SK-N-SH (cell line): ENCODE measurements around the gene EDIL3. TPM values are rescaled to one million over a fixed set of nuclear protein-coding genes. Genes with fewer than 3 reads are reported as not detected.

ENCODE experiments used
- CTCF ChIA-PET: fragments of 300-600, 350-600 bp; formaldehyde crosslinking; extraction: SDS; loops from one replicate; lab custom pipeline; 2021; lab: Yijun Ruan, JAX
- POLR2A ChIA-PET: fragments of 350-600 bp; sonication (Branson Sonifier 250); formaldehyde crosslinking; extraction: SDS; loops from one replicate; lab custom pipeline; 2020; ENCODE audit warnings: antibody characterized with exemption, inconsistent platforms; lab: Yijun Ruan, JAX
- DNase-seq: peaks from one replicate; pipeline ENCODE4 v3.0.0; 2012
- H2AFZ ChIP-seq: fragments of 200-600 bp; sonication (generic); 2 replicates; pipeline ENCODE4 v1.8.1; 2016; ENCODE audit warnings: antibody characterized with exemption, mild to moderate bottlenecking, low read depth
- H3F3A ChIP-seq: fragments of 200-600 bp; sonication (generic); replicated peaks from 2 replicates; pipeline ENCODE3; 2016; ENCODE audit warnings: antibody characterized with exemption, mild to moderate bottlenecking; ENCODE audit not compliant: insufficient read depth
- H3K27ac ChIP-seq, 2 experiments: fragments of 200-500 bp in 1 of 2; fragments of 200-600 bp in 1 of 2; sonication (Bioruptor generic) in 1 of 2; sonication (generic), shearing (Covaris generic) in 1 of 2; 2 replicates each; pipeline versions ENCODE4 v1.5.1 to v1.6.1; 2014 to 2016; ENCODE audit warnings: low read depth in 2 of 2, inconsistent platforms in 1 of 2, low read length in 1 of 2, mild to moderate bottlenecking in 1 of 2, mixed read lengths in 1 of 2
- H3K27me3 ChIP-seq: fragments of 200-600 bp; sonication (generic), shearing (Covaris generic); 2 replicates; pipeline ENCODE4 v1.6.1; 2016; ENCODE audit warnings: mixed run types; ENCODE audit not compliant: insufficient read depth
- H3K36me3 ChIP-seq, 2 experiments: fragments of 200-500 bp in 1 of 2; fragments of 200-600 bp in 1 of 2; sonication (Bioruptor generic) in 1 of 2; sonication (generic) in 1 of 2; replicated peaks in 1 of 2; 2 replicates each; pipeline versions ENCODE3 to v1.5.1; 2014 to 2016; ENCODE audit warnings: low read length in 1 of 2, mild to moderate bottlenecking in 1 of 2; ENCODE audit not compliant: insufficient read depth in 2 of 2, control insufficient read depth in 1 of 2
- H3K4me1 ChIP-seq, 2 experiments: fragments of 200-500 bp in 1 of 2; fragments of 200-600 bp in 1 of 2; sonication (Bioruptor generic) in 1 of 2; sonication (generic), shearing (Covaris generic) in 1 of 2; 2 replicates each; pipeline versions ENCODE4 v1.5.1 to v1.6.1; 2014 to 2016; ENCODE audit warnings: low read depth in 1 of 2, low read length in 1 of 2, mixed run types in 1 of 2; ENCODE audit not compliant: insufficient read depth in 2 of 2, control insufficient read depth in 1 of 2
- H3K4me2 ChIP-seq: fragments of 200-600 bp; sonication (generic), shearing (Covaris generic); 2 replicates; pipeline ENCODE4 v1.6.1; 2017; ENCODE audit warnings: mixed run types
- H3K4me3 ChIP-seq, 2 experiments: fragments of 200-500 bp in 1 of 2; fragments of 200-600 bp in 1 of 2; sonication (Bioruptor generic) in 1 of 2; sonication (generic), shearing (Covaris generic) in 1 of 2; 2 replicates each; pipeline versions ENCODE4 v1.5.1 to v1.8.1; 2014 to 2016; ENCODE audit warnings: low read depth in 2 of 2, inconsistent platforms in 1 of 2, low read length in 1 of 2, mild to moderate bottlenecking in 1 of 2, mixed read lengths in 1 of 2, moderate library complexity in 1 of 2
- H3K79me2 ChIP-seq: fragments of 200-600 bp; sonication (generic); 2 replicates; pipeline ENCODE4 v1.8.1; 2017; ENCODE audit warnings: mild to moderate bottlenecking; ENCODE audit not compliant: insufficient read depth
- H3K9ac ChIP-seq: fragments of 200-600 bp; sonication (generic); 2 replicates; pipeline ENCODE4 v1.6.1; 2017; ENCODE audit warnings: mixed run types
- H3K9me2 ChIP-seq: fragments of 200-600 bp; sonication (generic); 2 replicates; pipeline ENCODE4 v1.6.1; 2017; ENCODE audit warnings: mixed run types
- H3K9me3 ChIP-seq: fragments of 200-600 bp; sonication (generic); 2 replicates; pipeline ENCODE4 v1.6.1; 2017; ENCODE audit warnings: mixed run types, mild to moderate bottlenecking, moderate library complexity
- H4K20me1 ChIP-seq: fragments of 200-600 bp; sonication (generic); 2 replicates; pipeline ENCODE4 v1.6.1; 2017; ENCODE audit warnings: mild to moderate bottlenecking, mixed run types; ENCODE audit not compliant: insufficient read depth
- ELF1 ChIP-seq: IDR thresholded peaks from 2 replicates; pipeline ENCODE4 v1.4.0; 2012
- FOXM1 ChIP-seq: IDR thresholded peaks from 2 replicates; pipeline ENCODE4 v1.4.0; 2012; ENCODE audit warnings: low read depth, mild to moderate bottlenecking
- GABPA ChIP-seq: IDR thresholded peaks from 2 replicates; pipeline ENCODE4 v1.4.0; 2012; ENCODE audit warnings: low read depth, mild to moderate bottlenecking
- GATA2 ChIP-seq: sonication (generic); formaldehyde crosslinking; IDR thresholded peaks from 2 replicates; pipeline ENCODE4 v1.5.0; 2020; ENCODE audit warnings: mild to moderate bottlenecking, missing genetic modification reagents
- MAX ChIP-seq: IDR thresholded peaks from 2 replicates; pipeline ENCODE4 v1.4.0; 2012; ENCODE audit warnings: low read depth
- MXI1 ChIP-seq: IDR thresholded peaks from 2 replicates; pipeline ENCODE4 v1.6.1; 2012; ENCODE audit warnings: mild to moderate bottlenecking, low read depth, low read length, improper control_type of control experiment
- PBX3 ChIP-seq: IDR thresholded peaks from 2 replicates; pipeline ENCODE4; 2012
- RAD21 ChIP-seq: IDR thresholded peaks from 2 replicates; pipeline ENCODE4 v1.6.1; 2012; ENCODE audit warnings: mild to moderate bottlenecking, low read length
- SMC3 ChIP-seq: IDR thresholded peaks from 2 replicates; pipeline ENCODE4 v1.6.1; 2012; ENCODE audit warnings: low read depth, low read length, improper control_type of control experiment
- TCF12 ChIP-seq: IDR thresholded peaks from 2 replicates; pipeline ENCODE4 v1.4.0; 2012
- WGBS: methylation state at CpG from one replicate; pipeline ENCODE4 v1.1.6; 2017; ENCODE audit warnings: low lambda C conversion rate; 5-methylcytosine and 5-hydroxymethylcytosine counted together
- polyA plus RNA-seq, 3 experiments: library from polyadenylated mRNA; depleted of rRNA; stranded (reverse); fragments of >200 nt; gene quantifications; 2 replicates each; pipeline ENCODE4 v1.2.3, GENCODE V29; 2012

The EDIL3 gene
- polyA plus RNA-seq, 1 of the 3 experiments (the other 2 are of a cell fraction): 51.5 TPM

GRCh38 chr5:84113246-84114105, 271.2 kb downstream of the EDIL3 start:
- Histone ChIP-seq H4K20me1 (no peaks in the 10 kb centered on the region), H3K27me3 (no peaks in the 10 kb centered on the region), H3F3A (no peaks in the 10 kb centered on the region), H2AFZ (no peak overlapping the region), H3K27ac (no peak overlapping the region), H3K36me3 (peaks cover 5 to 10% of the 10 kb centered on the region in 2 experiments), H3K9me2 (no peaks in the 10 kb centered on the region), H3K79me2 (no peaks in the 10 kb centered on the region; the same call in none of the 2 replicates), H3K9ac (no peak overlapping the region), H3K4me3 (no peak overlapping the region), H3K4me2 (no peak overlapping the region), H3K4me1 (no peaks in the 10 kb centered on the region; a peak in 1 of 4 replicates), H3K9me3 (no peaks in the 10 kb centered on the region)
- CTCF ChIA-PET: interaction anchor here (0.6 to 1.4 kb wide), 3 partner anchors 12 to 374 kb away, joined by 3 to 4 read pairs (median 3); no protein-coding TSS in a partner anchor
- no peak for DNase-seq
- 81% methylated on average over 6 of the region's 6 CpGs for WGBS
- TF ChIP-seq PBX3: no peak
- TF ChIP-seq MXI1: no peak
- no peak for TF ChIP-seq ELF1
- POLR2A ChIA-PET: no interaction called here

GRCh38 chr5:84092738-84093137, 291.9 kb downstream of the EDIL3 start:
- H3K9me2 ChIP-seq: no peaks in the 10 kb centered on the region
- no peak overlapping the region for H2AFZ ChIP-seq
- peaks cover 0 to 28% of the 10 kb centered on the region in 2 experiments for H3K36me3 ChIP-seq
- H3K9me3 ChIP-seq: no peaks in the 10 kb centered on the region
- H3K4me2 ChIP-seq: no peak overlapping the region
- H3K79me2 ChIP-seq: no peaks in the 10 kb centered on the region
- H3K4me3 ChIP-seq: no peak overlapping the region
- H3F3A ChIP-seq: no peaks in the 10 kb centered on the region
- no peak overlapping the region for H3K9ac ChIP-seq
- POLR2A ChIA-PET: no interaction called here
- TF ChIP-seq TCF12 (no peak), SMC3 (no peak), MAX (no peak), GATA2 (CRISPR knock-in tag) (no peak), GABPA (no peak), FOXM1 (no peak), RAD21 (no peak)
- TF ChIP-seq, all 33 proteins: peak for 0
- no peak for DNase-seq
- Histone ChIP-seq H3K27ac (no peak overlapping the region), H3K4me1 (no peaks in the 10 kb centered on the region), H4K20me1 (no peaks in the 10 kb centered on the region), H3K27me3 (no peaks in the 10 kb centered on the region)
- 91% methylated on average over 3 of the region's 3 CpGs for WGBS
- CTCF ChIA-PET: no interaction called here
